Smooth muscle cell (in vitro differentiated cells): ENCODE results near the gene HS3ST4. TPM values are rescaled to one million over a fixed set of nuclear protein-coding genes. Genes with fewer than 3 reads are reported as not detected.

Experiments used
- DNase-seq: peaks from one replicate; lab custom pipeline; 2025; ENCODE audit not compliant: unreplicated experiment; lab: John Stamatoyannopoulos, UW
- H2AFZ ChIP-seq: fragments of 200-600 bp; sonication (generic); 2 replicates; pipeline ENCODE4 v1.6.0; 2016; ENCODE audit warnings: antibody characterized with exemption, low read depth, mild to moderate bottlenecking
- H3F3A ChIP-seq: fragments of 200-600 bp; sonication (generic); 2 replicates; pipeline ENCODE4 v1.6.0; 2017; ENCODE audit warnings: antibody characterized with exemption, low read depth
- H3K27ac ChIP-seq: fragments of 200-600 bp; sonication (generic); 2 replicates; pipeline ENCODE4 v1.5.1; 2016; ENCODE audit warnings: low read depth, mild to moderate bottlenecking
- H3K27me3 ChIP-seq: fragments of 200-600 bp; sonication (generic); 2 replicates; pipeline ENCODE4 v1.6.1; 2016; ENCODE audit warnings: low read depth, mild to moderate bottlenecking
- H3K36me3 ChIP-seq: fragments of 200-600 bp; sonication (generic); 2 replicates; pipeline ENCODE4 v1.5.1; 2016; ENCODE audit warnings: low read depth
- H3K4me1 ChIP-seq: fragments of 200-600 bp; sonication (generic); 2 replicates; pipeline ENCODE4 v1.5.1; 2016; ENCODE audit warnings: low read depth
- H3K4me2 ChIP-seq: fragments of 200-600 bp; sonication (generic); 2 replicates; pipeline ENCODE4 v1.6.0; 2016; ENCODE audit warnings: mild to moderate bottlenecking
- H3K4me3 ChIP-seq: fragments of 200-600 bp; sonication (generic); 2 replicates; pipeline ENCODE4 v1.5.1; 2016; ENCODE audit warnings: mild to moderate bottlenecking
- H3K79me2 ChIP-seq: fragments of 200-600 bp; sonication (generic); 2 replicates; pipeline ENCODE4 v1.6.0; 2016; ENCODE audit warnings: low read depth, mild to moderate bottlenecking
- H3K9ac ChIP-seq: fragments of 200-600 bp; sonication (generic); 2 replicates; pipeline ENCODE4 v1.6.0; 2016; ENCODE audit warnings: low read depth
- H3K9me3 ChIP-seq: fragments of 200-600 bp; sonication (generic); replicated peaks from 2 replicates; pipeline ENCODE4 v1.5.1; 2016; ENCODE audit warnings: low read depth
- H4K20me1 ChIP-seq: fragments of 200-600 bp; sonication (generic); 2 replicates; pipeline ENCODE4 v1.6.0; 2016; ENCODE audit warnings: low read depth
- WGBS: methylation state at CpG from one replicate; pipeline ENCODE4 v1.1.7; 2016; ENCODE audit warnings: low lambda C conversion rate; 5-methylcytosine and 5-hydroxymethylcytosine counted together
- polyA plus RNA-seq: library from polyadenylated mRNA; unstranded; fragments of >200 nt; fragmentation: Nextera tagmentation; extraction: Ambion mirVana; gene quantifications from 2 replicates; pipeline ENCODE4 v1.2.1, GENCODE V29; 2016
- total RNA-seq: library from RNA; depleted of rRNA; stranded (reverse); fragments of >200 nt; gene quantifications from 2 replicates; pipeline ENCODE4 v1.2.3, GENCODE V29; 2014
- TF ChIP-seq, protein P1 (sequence below): fragments of 200-600 bp; sonication (generic); IDR thresholded peaks from 2 replicates; pipeline ENCODE4 v1.5.1; 2017; ENCODE audit warnings: borderline replicate concordance, mild to moderate bottlenecking, antibody characterized with exemption; ENCODE audit not compliant: insufficient read depth, poor library complexity, severe bottlenecking

The HS3ST4 gene
- total and polyA plus RNA-seq, 2 experiments from 2014 or later = 0.29 to 2.2 TPM

GRCh38 chr16:26015776-26016175, 324.0 kb downstream of the HS3ST4 start:
- Histone ChIP-seq H3K79me2 (no peaks in the 10 kb centered on the region), H3K4me3 (no peak overlapping the region), H3F3A (no peaks in the 10 kb centered on the region), H3K9me3 (no peaks in the 10 kb centered on the region), H3K9ac (no peak overlapping the region), H3K4me1 (no peaks in the 10 kb centered on the region), H3K27ac (no peak overlapping the region), H4K20me1 (no peaks in the 10 kb centered on the region), H3K27me3 (peaks cover 4% of the 10 kb centered on the region), H2AFZ (no peak overlapping the region), H3K36me3 (no peaks in the 10 kb centered on the region), H3K4me2 (no peak overlapping the region)
- WGBS = 73% methylated on average over 3 of the region's 3 CpGs
- TF ChIP-seq, protein P1, sequence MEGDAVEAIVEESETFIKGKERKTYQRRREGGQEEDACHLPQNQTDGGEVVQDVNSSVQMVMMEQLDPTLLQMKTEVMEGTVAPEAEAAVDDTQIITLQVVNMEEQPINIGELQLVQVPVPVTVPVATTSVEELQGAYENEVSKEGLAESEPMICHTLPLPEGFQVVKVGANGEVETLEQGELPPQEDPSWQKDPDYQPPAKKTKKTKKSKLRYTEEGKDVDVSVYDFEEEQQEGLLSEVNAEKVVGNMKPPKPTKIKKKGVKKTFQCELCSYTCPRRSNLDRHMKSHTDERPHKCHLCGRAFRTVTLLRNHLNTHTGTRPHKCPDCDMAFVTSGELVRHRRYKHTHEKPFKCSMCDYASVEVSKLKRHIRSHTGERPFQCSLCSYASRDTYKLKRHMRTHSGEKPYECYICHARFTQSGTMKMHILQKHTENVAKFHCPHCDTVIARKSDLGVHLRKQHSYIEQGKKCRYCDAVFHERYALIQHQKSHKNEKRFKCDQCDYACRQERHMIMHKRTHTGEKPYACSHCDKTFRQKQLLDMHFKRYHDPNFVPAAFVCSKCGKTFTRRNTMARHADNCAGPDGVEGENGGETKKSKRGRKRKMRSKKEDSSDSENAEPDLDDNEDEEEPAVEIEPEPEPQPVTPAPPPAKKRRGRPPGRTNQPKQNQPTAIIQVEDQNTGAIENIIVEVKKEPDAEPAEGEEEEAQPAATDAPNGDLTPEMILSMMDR = no peak
- DNase-seq = no peak

DNA sequence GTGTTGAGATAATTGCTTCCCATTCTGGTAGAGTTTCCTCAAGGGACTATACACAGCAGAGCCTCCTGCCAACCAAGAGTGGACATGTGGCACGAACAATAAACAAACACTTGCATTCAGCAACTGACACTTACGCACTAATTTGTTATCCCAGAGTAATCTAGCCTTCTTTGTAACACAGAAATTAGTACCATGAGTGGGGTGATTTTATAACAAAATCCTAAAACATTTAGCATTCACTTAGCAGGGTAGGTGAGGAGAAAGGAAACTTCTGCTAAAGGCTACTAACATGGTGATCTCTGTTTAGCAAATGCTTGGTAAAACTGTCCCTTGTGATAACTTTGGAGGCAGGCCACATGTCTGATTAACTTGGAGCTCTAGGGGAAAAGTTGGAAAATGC, 325.2 kb downstream of the HS3ST4 start:
- no peaks in the 10 kb centered on the region for H3K79me2 ChIP-seq
- no peak overlapping the region for H2AFZ ChIP-seq
- H3K36me3 ChIP-seq = no peaks in the 10 kb centered on the region
- H3K4me3 ChIP-seq = no peak overlapping the region
- peaks cover 4% of the 10 kb centered on the region for H3K27me3 ChIP-seq
- no peaks in the 10 kb centered on the region for H3K4me1 ChIP-seq
- no peaks in the 10 kb centered on the region for H3K9me3 ChIP-seq
- H3K27ac ChIP-seq = no peak overlapping the region
- H3K9ac ChIP-seq = no peak overlapping the region
- no peak overlapping the region for H3K4me2 ChIP-seq
- 35% methylated on average over 2 of the region's 2 CpGs for WGBS
- no peaks in the 10 kb centered on the region for H3F3A ChIP-seq
- DNase-seq = no peak
- TF ChIP-seq, protein P1 = no peak
- H4K20me1 ChIP-seq = no peaks in the 10 kb centered on the region

DNA sequence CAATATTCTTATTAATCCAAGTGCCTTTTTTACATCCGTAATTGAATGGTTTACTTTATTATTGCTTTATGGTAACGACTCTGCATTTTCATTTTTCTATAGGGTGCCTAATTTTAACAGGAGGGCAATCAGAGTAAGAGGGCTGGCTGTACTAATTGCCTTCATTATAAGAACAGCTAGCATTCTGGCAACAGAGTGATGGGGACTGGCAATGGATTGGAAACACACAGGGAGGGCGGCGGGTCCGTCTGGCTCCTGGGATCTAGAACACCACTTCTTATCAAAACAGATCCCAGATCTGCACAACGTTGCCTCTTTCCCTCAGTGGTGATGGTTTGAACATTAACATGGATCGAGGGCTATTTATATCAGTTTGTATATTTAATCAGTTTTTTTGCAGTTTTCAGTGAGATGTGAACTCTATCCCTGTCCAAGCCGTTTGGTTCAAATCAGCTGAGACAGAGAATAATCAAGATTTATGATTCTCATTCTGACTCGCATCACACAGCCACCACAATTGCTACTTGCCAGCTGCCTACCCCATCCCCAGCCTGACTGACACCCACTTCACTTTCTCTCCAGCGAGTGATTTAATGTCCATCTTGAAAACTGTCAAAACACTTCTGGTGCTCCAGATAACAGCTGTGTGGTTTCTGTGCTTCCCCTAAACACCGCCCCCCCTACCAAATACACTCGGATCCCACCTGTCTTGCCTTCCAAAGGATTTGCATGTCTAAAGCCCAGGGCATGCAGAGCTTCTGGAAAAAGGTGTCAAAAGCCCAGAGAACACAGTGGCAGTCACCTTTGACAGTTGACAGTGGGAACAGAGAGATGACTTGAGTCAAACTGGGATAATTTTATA, 327.9 kb downstream of the HS3ST4 start:
- TF ChIP-seq, protein P1 = no peak
- H3K79me2 ChIP-seq = no peaks in the 10 kb centered on the region
- H3K27ac ChIP-seq = no peak overlapping the region
- no peaks in the 10 kb centered on the region for H3F3A ChIP-seq
- peaks cover 4% of the 10 kb centered on the region for H3K27me3 ChIP-seq
- H3K4me2 ChIP-seq = no peak overlapping the region
- H3K9ac ChIP-seq = no peak overlapping the region
- no peaks in the 10 kb centered on the region for H3K36me3 ChIP-seq
- H2AFZ ChIP-seq = no peak overlapping the region
- no peak for DNase-seq
- no peaks in the 10 kb centered on the region for H3K9me3 ChIP-seq
- WGBS = 73% methylated on average over 12 of the region's 12 CpGs
- H4K20me1 ChIP-seq = no peaks in the 10 kb centered on the region
- H3K4me1 ChIP-seq = no peaks in the 10 kb centered on the region
- H3K4me3 ChIP-seq = no peak overlapping the region
